GM23338 (cell line): Measurements from ENCODE around the gene NSD2. TPM values are rescaled to one million over a fixed set of nuclear protein-coding genes. Genes with fewer than 3 reads are reported as not detected.
A peak's percentile ranks its signal among the peaks of the same experiment; 100 is the strongest.

Experiments used
- ATAC-seq: fragments of 200-7000 bp; cut with Tn5 transposase; 3 replicates; pipeline ENCODE4 v1.9.1; 2020
- DNase-seq: peaks from one replicate; pipeline ENCODE4 v3.0.0-alpha.2; 2015; ENCODE audit warnings: low spot score
- H2AFZ ChIP-seq: fragments of 200-600 bp; sonication (generic); 2 replicates; pipeline ENCODE4 v1.8.0; 2016; ENCODE audit warnings: antibody characterized with exemption, mild to moderate bottlenecking, moderate library complexity
- H3F3A ChIP-seq: fragments of 200-600 bp; sonication (generic); replicated peaks from 2 replicates; pipeline ENCODE4 v1.8.0; 2017; ENCODE audit warnings: antibody characterized with exemption, mixed run types, low read depth
- H3K27ac ChIP-seq: fragments of 200-600 bp; sonication (generic); 2 replicates; pipeline ENCODE4 v1.6.1; 2016; ENCODE audit warnings: low read depth
- H3K27me3 ChIP-seq: fragments of 200-600 bp; sonication (generic); 2 replicates; pipeline ENCODE4 v1.8.0; 2016; ENCODE audit warnings: mild to moderate bottlenecking, mixed run types, moderate library complexity; ENCODE audit not compliant: insufficient read depth
- H3K36me3 ChIP-seq: fragments of 200-600 bp; sonication (generic); 2 replicates; pipeline ENCODE4 v1.8.0; 2016; ENCODE audit warnings: mild to moderate bottlenecking; ENCODE audit not compliant: insufficient read depth
- H3K4me1 ChIP-seq: fragments of 200-600 bp; sonication (generic); 2 replicates; pipeline ENCODE4 v1.8.0; 2016; ENCODE audit warnings: mild to moderate bottlenecking, moderate library complexity; ENCODE audit not compliant: insufficient read depth
- H3K4me2 ChIP-seq: fragments of 200-600 bp; sonication (generic); 2 replicates; pipeline ENCODE4 v1.7.1; 2017; ENCODE audit warnings: mixed run types
- H3K4me3 ChIP-seq: fragments of 200-600 bp; sonication (generic); 2 replicates; pipeline ENCODE4 v1.6.1; 2016; ENCODE audit warnings: mixed run types
- H3K79me2 ChIP-seq: fragments of 200-600 bp; sonication (generic); replicated peaks from 2 replicates; pipeline ENCODE4 v1.8.0; 2017; ENCODE audit warnings: mild to moderate bottlenecking; ENCODE audit not compliant: insufficient read depth
- H3K9me2 ChIP-seq: fragments of 200-600 bp; sonication (generic); 2 replicates; pipeline ENCODE4 v1.8.0; 2017; ENCODE audit not compliant: insufficient read depth
- H4K20me1 ChIP-seq: fragments of 200-600 bp; sonication (generic); replicated peaks from 2 replicates; pipeline ENCODE4 v1.8.0; 2017; ENCODE audit warnings: mild to moderate bottlenecking; ENCODE audit not compliant: insufficient read depth
- H3K27ac Mint-ChIP-seq: 2 replicates; pipeline ENCODE4 v1.8.0; 2020; ENCODE audit warnings: inconsistent platforms, mild to moderate bottlenecking, moderate library complexity, mixed read lengths
- H3K27me3 Mint-ChIP-seq: 3 replicates; pipeline ENCODE4 v1.8.0; 2022; ENCODE audit warnings: low read depth, mild to moderate bottlenecking, moderate library complexity, mixed read lengths, inconsistent platforms; ENCODE audit not compliant: insufficient read depth, poor library complexity
- H3K36me3 Mint-ChIP-seq: 3 replicates; pipeline ENCODE4 v1.8.0; 2021; ENCODE audit warnings: low read depth, mild to moderate bottlenecking, inconsistent platforms, moderate library complexity, mixed read lengths
- H3K4me1 Mint-ChIP-seq: 3 replicates; pipeline ENCODE4 v1.8.0; 2020; ENCODE audit warnings: mild to moderate bottlenecking, inconsistent platforms, mixed read lengths
- H3K4me3 Mint-ChIP-seq: 3 replicates; pipeline ENCODE4 v1.8.0; 2021; ENCODE audit warnings: moderate library complexity, mild to moderate bottlenecking, inconsistent platforms, mixed read lengths
- H3K9me3 Mint-ChIP-seq: 3 replicates; pipeline ENCODE4 v1.8.0; 2020; ENCODE audit warnings: moderate library complexity, mild to moderate bottlenecking, inconsistent platforms, mixed read lengths
- CTCF ChIP-seq, 2 experiments: fragments of 200-600 bp in 1 of 2; sonication (generic) in 1 of 2; conservative IDR thresholded peaks; 2 replicates each; pipeline versions ENCODE4 v1.5.1 to v1.6.1; 2016 to 2017; ENCODE audit warnings: antibody characterized with exemption in 2 of 2, low read depth in 2 of 2, mild to moderate bottlenecking in 2 of 2, moderate library complexity in 1 of 2
- EZH2 ChIP-seq: fragments of 200-600 bp; sonication (generic); IDR thresholded peaks from one replicate; pipeline ENCODE4 v1.8.0; 2017; ENCODE audit warnings: antibody characterized with exemption, mild to moderate bottlenecking, low read depth; ENCODE audit not compliant: unreplicated experiment
- REST ChIP-seq: IDR thresholded peaks from one replicate; pipeline ENCODE4 v1.6.1; 2018; ENCODE audit warnings: antibody characterized with exemption; ENCODE audit not compliant: unreplicated experiment
- ZNF331 ChIP-seq: fragments of 250-450 bp; sonication (Bioruptor Pico); IDR thresholded peaks from 2 replicates; pipeline ENCODE4 v1.5.0; 2020; ENCODE audit warnings: low read depth, mild to moderate bottlenecking, moderate library complexity
- polyA plus RNA-seq: library from polyadenylated mRNA; unstranded; fragments of >200 nt; fragmentation: Nextera tagmentation; extraction: Ambion mirVana; gene quantifications from 2 replicates; pipeline ENCODE4 v1.2.1, GENCODE V29; 2016
- total RNA-seq: library from RNA; depleted of rRNA; stranded (reverse); fragments of >200 nt; shearing (Covaris generic); gene quantifications from 2 replicates; pipeline ENCODE4 v1.2.3, GENCODE V29; 2014

NSD2 gene
- total and polyA plus RNA-seq, 2 experiments from 2014 or later: 33.5 to 84.4 TPM

- Histone ChIP-seq H4K20me1 (peaks cover 37% of the 10 kb centered on the region), H3K4me3 (no peak overlapping the region), H3F3A (peaks cover 8% of the 10 kb centered on the region; the same call in 1 of the 2 replicates), H3K27ac (no peak overlapping the region), H3K27me3 (peaks cover 89% of the 10 kb centered on the region), H3K79me2 (peaks cover 8% of the 10 kb centered on the region), H3K4me2 (no peak overlapping the region), H3K36me3 (no peaks in the 10 kb centered on the region), H2AFZ (no peak overlapping the region), H3K4me1 (peaks cover 7% of the 10 kb centered on the region; the same call in 1 of the 2 replicates), H3K9me2 (no peaks in the 10 kb centered on the region)
- Mint-ChIP-seq H3K9me3 (no peaks in the 10 kb centered on the region; the same call in 1 of the 3 replicates), H3K36me3 (no peaks in the 10 kb centered on the region; the same call in 2 of the 3 replicates), H3K27me3 (peaks cover 85% of the 10 kb centered on the region), H3K27ac (no peak overlapping the region), H3K4me3 (no peak overlapping the region), H3K4me1 (peaks cover 13% of the 10 kb centered on the region; the same call in 2 of the 3 replicates)
- no peak for TF ChIP-seq EZH2
- peak in 1 of 2 experiments; percentile 33; a peak in 1 of 4 replicates for TF ChIP-seq CTCF (conservative IDR thresholded peaks at IDR 0.05; ENCODE audit: low read depth in 2 of 2)
- no peak for DNase-seq
- ATAC-seq: no peak
Observed at GRCh38 chr4:1859389-1859753, 11.8 kb upstream of the NSD2 start.

- no peak overlapping the region for H2AFZ ChIP-seq
- H3K4me3 ChIP-seq: peak overlapping the region; percentile 56
- H4K20me1 ChIP-seq: peaks cover 37% of the 10 kb centered on the region
- no peak overlapping the region for H3K27ac ChIP-seq
- H3F3A ChIP-seq: peaks cover 8% of the 10 kb centered on the region; the same call in 1 of the 2 replicates
- peak overlapping the region; percentile 76 for H3K4me2 ChIP-seq
- H3K27ac Mint-ChIP-seq: no peak overlapping the region
- DNase-seq (peak; percentile 49), ATAC-seq (peak; percentile 75)
- peaks cover 95% of the 10 kb centered on the region for H3K27me3 Mint-ChIP-seq
- no peaks in the 10 kb centered on the region for H3K36me3 Mint-ChIP-seq
- peaks cover under 1% of the 10 kb centered on the region; the same call in 1 of the 2 replicates for H3K4me1 ChIP-seq
- no peak for TF ChIP-seq ZNF331 (CRISPR knock-in tag)
- TF ChIP-seq REST: no peak
- no peaks in the 10 kb centered on the region for H3K9me2 ChIP-seq
- H3K79me2 ChIP-seq: no peaks in the 10 kb centered on the region
- H3K27me3 ChIP-seq: peaks cover 100% of the 10 kb centered on the region
- H3K36me3 ChIP-seq: no peaks in the 10 kb centered on the region
- H3K9me3 Mint-ChIP-seq: no peaks in the 10 kb centered on the region; the same call in 2 of the 3 replicates
- peaks cover 14% of the 10 kb centered on the region; the same call in 2 of the 3 replicates for H3K4me1 Mint-ChIP-seq
- H3K4me3 Mint-ChIP-seq: peak overlapping the region; percentile 66
Observed at GRCh38 chr4:1862055-1862911, 8.9 kb upstream of the NSD2 start.
